ENCODE measurements around the gene FUZ.

FUZ gene

DNA sequence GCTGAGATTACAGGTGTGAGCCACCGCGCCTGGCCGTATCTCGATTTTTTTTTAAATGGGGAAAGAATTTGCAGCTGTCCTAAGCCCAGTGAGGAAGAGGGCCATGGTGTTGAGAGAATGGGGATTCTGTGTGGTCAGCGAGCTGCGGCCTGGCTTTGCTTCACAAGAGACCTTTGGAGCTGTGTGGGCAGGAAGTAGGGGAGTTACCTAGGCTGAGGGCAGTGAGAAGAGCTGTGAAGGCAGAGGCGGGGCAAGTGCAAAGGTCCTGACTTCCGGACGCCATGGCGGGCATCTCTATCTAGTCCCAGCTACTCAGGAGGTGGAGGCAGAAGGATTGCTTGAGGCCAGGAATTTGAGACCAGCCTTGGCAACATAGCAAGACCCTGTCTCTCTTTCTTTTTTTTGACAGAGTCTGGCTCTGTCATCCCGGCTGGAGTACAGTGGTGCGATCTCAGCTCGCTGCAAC lies 41.4 kb downstream of the FUZ start:
- no peaks in the 10 kb centered on the region for H3F3A ChIP-seq (ENCODE audit: insufficient read depth, low read length)
- H2AFZ ChIP-seq (ENCODE audit: low read length) = no peak overlapping the region
- H3K9me2 ChIP-seq (ENCODE audit: low read depth, low read length) = no peaks in the 10 kb centered on the region
- no peak overlapping the region for H3K4me3 ChIP-seq (ENCODE audit: low read depth, low read length, poor library complexity, severe bottlenecking)
- TF ChIP-seq, protein P1, sequence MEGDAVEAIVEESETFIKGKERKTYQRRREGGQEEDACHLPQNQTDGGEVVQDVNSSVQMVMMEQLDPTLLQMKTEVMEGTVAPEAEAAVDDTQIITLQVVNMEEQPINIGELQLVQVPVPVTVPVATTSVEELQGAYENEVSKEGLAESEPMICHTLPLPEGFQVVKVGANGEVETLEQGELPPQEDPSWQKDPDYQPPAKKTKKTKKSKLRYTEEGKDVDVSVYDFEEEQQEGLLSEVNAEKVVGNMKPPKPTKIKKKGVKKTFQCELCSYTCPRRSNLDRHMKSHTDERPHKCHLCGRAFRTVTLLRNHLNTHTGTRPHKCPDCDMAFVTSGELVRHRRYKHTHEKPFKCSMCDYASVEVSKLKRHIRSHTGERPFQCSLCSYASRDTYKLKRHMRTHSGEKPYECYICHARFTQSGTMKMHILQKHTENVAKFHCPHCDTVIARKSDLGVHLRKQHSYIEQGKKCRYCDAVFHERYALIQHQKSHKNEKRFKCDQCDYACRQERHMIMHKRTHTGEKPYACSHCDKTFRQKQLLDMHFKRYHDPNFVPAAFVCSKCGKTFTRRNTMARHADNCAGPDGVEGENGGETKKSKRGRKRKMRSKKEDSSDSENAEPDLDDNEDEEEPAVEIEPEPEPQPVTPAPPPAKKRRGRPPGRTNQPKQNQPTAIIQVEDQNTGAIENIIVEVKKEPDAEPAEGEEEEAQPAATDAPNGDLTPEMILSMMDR (IDR thresholded peaks at IDR 0.05; ENCODE audit: low read length) = no peak
- TF ChIP-seq EZH2 (IDR thresholded peaks at IDR 0.05; ENCODE audit: borderline replicate concordance, low read length) = no peak
- H3K9me3 ChIP-seq (ENCODE audit: low read length) = no peaks in the 10 kb centered on the region
- no peak overlapping the region for H3K9ac ChIP-seq (ENCODE audit: low read length)
- peaks cover 12% of the 10 kb centered on the region for H3K36me3 ChIP-seq (ENCODE audit: insufficient read depth, low read length)
- no peak overlapping the region for H3K27ac ChIP-seq (ENCODE audit: low read depth, low read length, poor library complexity, severe bottlenecking)
- H3K4me1 ChIP-seq (ENCODE audit: insufficient read depth, low read length, severe bottlenecking) = peaks cover 21% of the 10 kb centered on the region
- H3K4me2 ChIP-seq (ENCODE audit: low read length) = no peak overlapping the region
- H3K79me2 ChIP-seq (ENCODE audit: insufficient read depth, low read length) = peaks cover 9% of the 10 kb centered on the region
- no peaks in the 10 kb centered on the region for H4K20me1 ChIP-seq (ENCODE audit: insufficient read depth, low read length)
- H3K27me3 ChIP-seq (ENCODE audit: insufficient read depth, low read length) = no peaks in the 10 kb centered on the region

DNA sequence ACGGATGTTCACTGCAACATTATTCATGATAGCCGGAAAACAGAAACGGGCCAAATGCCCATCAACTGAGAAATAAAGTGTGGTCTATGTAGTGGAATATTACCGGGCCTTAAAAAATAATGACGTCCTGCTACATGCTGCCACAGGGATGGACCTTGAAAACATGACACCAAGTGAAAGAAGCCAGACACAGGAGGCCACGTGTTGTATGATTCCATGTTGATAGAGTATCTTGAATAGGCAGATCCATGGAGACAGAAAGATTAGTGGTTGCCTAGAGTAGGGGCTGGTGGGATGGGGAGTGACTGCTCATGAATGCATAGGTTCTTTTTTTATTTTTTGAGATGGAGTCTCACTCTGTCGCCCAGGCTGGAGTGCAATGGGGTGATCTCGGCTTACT lies 42.6 kb downstream of the FUZ start:
- no peak overlapping the region for H3K27ac ChIP-seq (ENCODE audit: low read depth, low read length, poor library complexity, severe bottlenecking)
- H3K36me3 ChIP-seq (ENCODE audit: insufficient read depth, low read length) = no peaks in the 10 kb centered on the region; the same call in 1 of the 2 replicates
- H2AFZ ChIP-seq (ENCODE audit: low read length) = no peak overlapping the region
- H3K9ac ChIP-seq (ENCODE audit: low read length) = no peak overlapping the region
- no peak for TF ChIP-seq EZH2 (IDR thresholded peaks at IDR 0.05; ENCODE audit: borderline replicate concordance, low read length)
- TF ChIP-seq, protein P1 (IDR thresholded peaks at IDR 0.05; ENCODE audit: low read length) = no peak
- no peaks in the 10 kb centered on the region for H4K20me1 ChIP-seq (ENCODE audit: insufficient read depth, low read length)
- peaks cover 9% of the 10 kb centered on the region for H3K79me2 ChIP-seq (ENCODE audit: insufficient read depth, low read length)
- H3K4me3 ChIP-seq (ENCODE audit: low read depth, low read length, poor library complexity, severe bottlenecking) = no peak overlapping the region
- no peaks in the 10 kb centered on the region for H3F3A ChIP-seq (ENCODE audit: insufficient read depth, low read length)
- no peaks in the 10 kb centered on the region for H3K9me2 ChIP-seq (ENCODE audit: low read depth, low read length)
- H3K27me3 ChIP-seq (ENCODE audit: insufficient read depth, low read length) = no peaks in the 10 kb centered on the region
- H3K4me1 ChIP-seq (ENCODE audit: insufficient read depth, low read length, severe bottlenecking) = peaks cover 27% of the 10 kb centered on the region
- H3K9me3 ChIP-seq (ENCODE audit: low read length) = no peaks in the 10 kb centered on the region
- H3K4me2 ChIP-seq (ENCODE audit: low read length) = no peak overlapping the region

DNA sequence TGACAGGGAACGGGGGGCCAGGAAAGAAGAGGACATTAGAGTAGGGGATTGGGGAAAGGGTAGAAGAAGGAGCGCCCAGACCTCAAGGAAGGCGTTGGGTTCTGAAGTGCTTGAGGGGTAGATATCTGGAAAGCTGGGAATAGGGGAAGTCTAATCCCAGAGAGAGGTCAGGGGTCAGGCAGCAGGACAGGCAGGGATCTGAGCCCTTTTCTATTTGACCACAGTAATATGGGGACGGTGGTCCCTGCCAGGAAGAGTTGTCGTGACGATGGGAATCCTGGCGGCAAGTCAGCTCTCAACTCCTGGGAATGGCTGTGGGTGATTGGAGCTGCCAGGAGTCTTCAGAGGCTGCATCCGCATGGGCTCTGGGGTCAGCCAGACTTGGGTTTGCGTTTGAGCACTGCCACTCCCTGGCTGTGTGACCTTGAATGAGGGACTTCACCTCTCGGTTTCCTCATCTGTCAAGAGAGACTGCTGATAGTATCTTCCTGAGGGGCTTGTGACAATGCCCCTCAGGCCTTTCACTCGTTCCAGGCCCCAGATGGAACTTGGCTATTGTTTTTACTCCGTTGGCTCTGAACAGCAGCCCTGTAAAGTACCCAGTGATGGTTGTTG lies 45.0 kb downstream of the FUZ start:
- Histone ChIP-seq H3K9ac (ENCODE audit: low read length) (peak overlapping the region; percentile 95), H3K4me2 (ENCODE audit: low read length) (peak overlapping the region; percentile 71), H3K27ac (ENCODE audit: low read depth, low read length, poor library complexity, severe bottlenecking) (no peak overlapping the region), H3F3A (ENCODE audit: insufficient read depth, low read length) (no peaks in the 10 kb centered on the region), H3K9me2 (ENCODE audit: low read depth, low read length) (no peaks in the 10 kb centered on the region), H2AFZ (ENCODE audit: low read length) (no peak overlapping the region), H3K9me3 (ENCODE audit: low read length) (no peaks in the 10 kb centered on the region), H4K20me1 (ENCODE audit: insufficient read depth, low read length) (no peaks in the 10 kb centered on the region), H3K4me3 (ENCODE audit: low read depth, low read length, poor library complexity, severe bottlenecking) (peak overlapping the region; percentile 95), H3K27me3 (ENCODE audit: insufficient read depth, low read length) (no peaks in the 10 kb centered on the region), H3K36me3 (ENCODE audit: insufficient read depth, low read length) (no peaks in the 10 kb centered on the region), H3K4me1 (ENCODE audit: insufficient read depth, low read length, severe bottlenecking) (peaks cover 29% of the 10 kb centered on the region), H3K79me2 (ENCODE audit: insufficient read depth, low read length) (peaks cover 9% of the 10 kb centered on the region)
- TF ChIP-seq, protein P1 (IDR thresholded peaks at IDR 0.05; ENCODE audit: low read length) = no peak
- TF ChIP-seq EZH2 (IDR thresholded peaks at IDR 0.05; ENCODE audit: borderline replicate concordance, low read length) = no peak

Measured in OCI-LY1 (cell line).